SK-N-SH (cell line): ENCODE results near the gene ANKS1B. TPM values are rescaled to one million over a fixed set of nuclear protein-coding genes. Genes with fewer than 3 reads are reported as not detected.

Source experiments
- CTCF ChIA-PET: fragments of 300-600, 350-600 bp; formaldehyde crosslinking; extraction: SDS; loops from one replicate; lab custom pipeline; 2021; lab: Yijun Ruan, JAX
- POLR2A ChIA-PET: fragments of 350-600 bp; sonication (Branson Sonifier 250); formaldehyde crosslinking; extraction: SDS; loops from one replicate; lab custom pipeline; 2020; ENCODE audit warnings: antibody characterized with exemption, inconsistent platforms; lab: Yijun Ruan, JAX
- DNase-seq: peaks from one replicate; pipeline ENCODE4 v3.0.0; 2012
- H2AFZ ChIP-seq: fragments of 200-600 bp; sonication (generic); 2 replicates; pipeline ENCODE4 v1.8.1; 2016; ENCODE audit warnings: antibody characterized with exemption, mild to moderate bottlenecking, low read depth
- H3F3A ChIP-seq: fragments of 200-600 bp; sonication (generic); replicated peaks from 2 replicates; pipeline ENCODE3; 2016; ENCODE audit warnings: antibody characterized with exemption, mild to moderate bottlenecking; ENCODE audit not compliant: insufficient read depth
- H3K27ac ChIP-seq, 2 experiments: fragments of 200-500 bp in 1 of 2; fragments of 200-600 bp in 1 of 2; sonication (Bioruptor generic) in 1 of 2; sonication (generic), shearing (Covaris generic) in 1 of 2; 2 replicates each; pipeline versions ENCODE4 v1.5.1 to v1.6.1; 2014 to 2016; ENCODE audit warnings: low read depth in 2 of 2, inconsistent platforms in 1 of 2, low read length in 1 of 2, mild to moderate bottlenecking in 1 of 2, mixed read lengths in 1 of 2
- H3K27me3 ChIP-seq: fragments of 200-600 bp; sonication (generic), shearing (Covaris generic); 2 replicates; pipeline ENCODE4 v1.6.1; 2016; ENCODE audit warnings: mixed run types; ENCODE audit not compliant: insufficient read depth
- H3K36me3 ChIP-seq, 2 experiments: fragments of 200-500 bp in 1 of 2; fragments of 200-600 bp in 1 of 2; sonication (Bioruptor generic) in 1 of 2; sonication (generic) in 1 of 2; replicated peaks in 1 of 2; 2 replicates each; pipeline versions ENCODE3 to v1.5.1; 2014 to 2016; ENCODE audit warnings: low read length in 1 of 2, mild to moderate bottlenecking in 1 of 2; ENCODE audit not compliant: insufficient read depth in 2 of 2, control insufficient read depth in 1 of 2
- H3K4me1 ChIP-seq, 2 experiments: fragments of 200-500 bp in 1 of 2; fragments of 200-600 bp in 1 of 2; sonication (Bioruptor generic) in 1 of 2; sonication (generic), shearing (Covaris generic) in 1 of 2; 2 replicates each; pipeline versions ENCODE4 v1.5.1 to v1.6.1; 2014 to 2016; ENCODE audit warnings: low read depth in 1 of 2, low read length in 1 of 2, mixed run types in 1 of 2; ENCODE audit not compliant: insufficient read depth in 2 of 2, control insufficient read depth in 1 of 2
- H3K4me2 ChIP-seq: fragments of 200-600 bp; sonication (generic), shearing (Covaris generic); 2 replicates; pipeline ENCODE4 v1.6.1; 2017; ENCODE audit warnings: mixed run types
- H3K4me3 ChIP-seq, 2 experiments: fragments of 200-500 bp in 1 of 2; fragments of 200-600 bp in 1 of 2; sonication (Bioruptor generic) in 1 of 2; sonication (generic), shearing (Covaris generic) in 1 of 2; 2 replicates each; pipeline versions ENCODE4 v1.5.1 to v1.8.1; 2014 to 2016; ENCODE audit warnings: low read depth in 2 of 2, inconsistent platforms in 1 of 2, low read length in 1 of 2, mild to moderate bottlenecking in 1 of 2, mixed read lengths in 1 of 2, moderate library complexity in 1 of 2
- H3K79me2 ChIP-seq: fragments of 200-600 bp; sonication (generic); 2 replicates; pipeline ENCODE4 v1.8.1; 2017; ENCODE audit warnings: mild to moderate bottlenecking; ENCODE audit not compliant: insufficient read depth
- H3K9ac ChIP-seq: fragments of 200-600 bp; sonication (generic); 2 replicates; pipeline ENCODE4 v1.6.1; 2017; ENCODE audit warnings: mixed run types
- H3K9me2 ChIP-seq: fragments of 200-600 bp; sonication (generic); 2 replicates; pipeline ENCODE4 v1.6.1; 2017; ENCODE audit warnings: mixed run types
- H3K9me3 ChIP-seq: fragments of 200-600 bp; sonication (generic); 2 replicates; pipeline ENCODE4 v1.6.1; 2017; ENCODE audit warnings: mixed run types, mild to moderate bottlenecking, moderate library complexity
- H4K20me1 ChIP-seq: fragments of 200-600 bp; sonication (generic); 2 replicates; pipeline ENCODE4 v1.6.1; 2017; ENCODE audit warnings: mild to moderate bottlenecking, mixed run types; ENCODE audit not compliant: insufficient read depth
- CTCF ChIP-seq: fragments of 200-600 bp; sonication (generic); IDR thresholded peaks from 2 replicates; pipeline ENCODE4 v1.6.1; 2017; ENCODE audit warnings: antibody characterized with exemption, mild to moderate bottlenecking, moderate library complexity
- EP300 ChIP-seq, 2 experiments: IDR thresholded peaks; 2 replicates each; pipeline versions ENCODE4 v1.4.0 to v1.6.1; 2012; ENCODE audit warnings: borderline replicate concordance in 1 of 2, low read depth in 1 of 2, low read length in 1 of 2
- FOXM1 ChIP-seq: IDR thresholded peaks from 2 replicates; pipeline ENCODE4 v1.4.0; 2012; ENCODE audit warnings: low read depth, mild to moderate bottlenecking
- GABPA ChIP-seq: IDR thresholded peaks from 2 replicates; pipeline ENCODE4 v1.4.0; 2012; ENCODE audit warnings: low read depth, mild to moderate bottlenecking
- JUND ChIP-seq: IDR thresholded peaks from 2 replicates; pipeline ENCODE4 v1.4.0; 2012
- MAX ChIP-seq: IDR thresholded peaks from 2 replicates; pipeline ENCODE4 v1.4.0; 2012; ENCODE audit warnings: low read depth
- MEF2A ChIP-seq: IDR thresholded peaks from 2 replicates; pipeline ENCODE4 v1.4.0; 2012; ENCODE audit warnings: low read depth, borderline replicate concordance
- NFIC ChIP-seq: IDR thresholded peaks from 2 replicates; pipeline ENCODE4 v1.4.0; 2012; ENCODE audit warnings: borderline replicate concordance
- PBX3 ChIP-seq: IDR thresholded peaks from 2 replicates; pipeline ENCODE4; 2012
- POLR2AphosphoS5 ChIP-seq: IDR thresholded peaks from 2 replicates; pipeline ENCODE4 v1.6.1; 2012; ENCODE audit warnings: low read depth, low read length
- RAD21 ChIP-seq: IDR thresholded peaks from 2 replicates; pipeline ENCODE4 v1.6.1; 2012; ENCODE audit warnings: mild to moderate bottlenecking, low read length
- RXRA ChIP-seq: IDR thresholded peaks from 2 replicates; pipeline ENCODE4 v1.4.0; 2012; ENCODE audit warnings: low read depth, mild to moderate bottlenecking, borderline replicate concordance
- SMC3 ChIP-seq: IDR thresholded peaks from 2 replicates; pipeline ENCODE4 v1.6.1; 2012; ENCODE audit warnings: low read depth, low read length, improper control_type of control experiment
- TCF12 ChIP-seq: IDR thresholded peaks from 2 replicates; pipeline ENCODE4 v1.4.0; 2012
- TEAD4 ChIP-seq: IDR thresholded peaks from 2 replicates; pipeline ENCODE4 v1.4.0; 2012; ENCODE audit warnings: mild to moderate bottlenecking, borderline replicate concordance; ENCODE audit not compliant: insufficient read depth
- USF2 ChIP-seq: fragments of 150-350 bp; IDR thresholded peaks from 2 replicates; pipeline ENCODE4 v1.6.1; 2017; ENCODE audit warnings: antibody characterized with exemption, low read length, low read depth, borderline replicate concordance
- YY1 ChIP-seq: IDR thresholded peaks from 2 replicates; pipeline ENCODE4 v1.4.0; 2012; ENCODE audit warnings: low read depth, mild to moderate bottlenecking
- ZBTB33 ChIP-seq: IDR thresholded peaks from 2 replicates; pipeline ENCODE4 v1.4.0; 2012; ENCODE audit warnings: low read depth, borderline replicate concordance
- WGBS: methylation state at CpG from one replicate; pipeline ENCODE4 v1.1.6; 2017; ENCODE audit warnings: low lambda C conversion rate; 5-methylcytosine and 5-hydroxymethylcytosine counted together
- polyA plus RNA-seq, 3 experiments: library from polyadenylated mRNA; depleted of rRNA; stranded (reverse); fragments of >200 nt; gene quantifications; 2 replicates each; pipeline ENCODE4 v1.2.3, GENCODE V29; 2012

Gene ANKS1B
- polyA plus RNA-seq, 1 of the 3 experiments (the other 2 are of a cell fraction): 1.8 TPM

GRCh38 chr12:99911967-99912366 lies 72.8 kb downstream of the ANKS1B start:
- no peak for TF ChIP-seq JUND
- DNase-seq: no peak
- H2AFZ ChIP-seq: peak overlapping the region; percentile 72
- 75% methylated on average over 1 of the region's 1 CpG for WGBS
- peak overlapping the region in 1 of 2 experiments; percentile 20; a peak in 3 of 4 replicates for H3K4me3 ChIP-seq
- no peaks in the 10 kb centered on the region for H4K20me1 ChIP-seq
- peak overlapping the region; percentile 63 for H3K4me2 ChIP-seq
- H3K27ac ChIP-seq: peak overlapping the region; percentile 76 to 91; a peak in 3 of 4 replicates
- peaks cover 37% of the 10 kb centered on the region for H3F3A ChIP-seq
- H3K79me2 ChIP-seq: no peaks in the 10 kb centered on the region
- H3K4me1 ChIP-seq: peaks cover 5 to 27% of the 10 kb centered on the region in 2 experiments
- H3K9me2 ChIP-seq: no peaks in the 10 kb centered on the region
- H3K9ac ChIP-seq: no peak overlapping the region
- ChIA-PET CTCF (no interaction called here), POLR2A (no interaction called here)
- H3K36me3 ChIP-seq: no peaks in the 10 kb centered on the region
- H3K9me3 ChIP-seq: no peaks in the 10 kb centered on the region
- H3K27me3 ChIP-seq: no peaks in the 10 kb centered on the region

GRCh38 chr12:99911081-99911480 lies 73.7 kb downstream of the ANKS1B start:
- H3K4me2 ChIP-seq: peak overlapping the region; percentile 63
- ChIA-PET POLR2A (no interaction called here), CTCF (no interaction called here)
- no peak for DNase-seq
- peaks cover 33% of the 10 kb centered on the region for H3F3A ChIP-seq
- no peaks in the 10 kb centered on the region for H3K27me3 ChIP-seq
- H3K4me1 ChIP-seq: peaks cover 5 to 28% of the 10 kb centered on the region in 2 experiments
- H3K4me3 ChIP-seq: peak overlapping the region in 1 of 2 experiments; percentile 26; a peak in 1 of 4 replicates
- H3K9me3 ChIP-seq: no peaks in the 10 kb centered on the region
- 4% methylated on average over 3 of the region's 3 CpGs for WGBS
- H3K9ac ChIP-seq: peak overlapping the region; percentile 39; the same call in 1 of the 2 replicates
- no peaks in the 10 kb centered on the region for H3K79me2 ChIP-seq
- H4K20me1 ChIP-seq: no peaks in the 10 kb centered on the region
- H3K36me3 ChIP-seq: no peaks in the 10 kb centered on the region
- peak overlapping the region; percentile 72 for H2AFZ ChIP-seq
- peak overlapping the region; percentile 76 to 91 for H3K27ac ChIP-seq
- no peaks in the 10 kb centered on the region for H3K9me2 ChIP-seq
- peak; percentile 57; the same call in 1 of the 2 replicates for TF ChIP-seq POLR2AphosphoS5
- peak; percentile 94 for TF ChIP-seq TCF12
- peak; percentile 83 for TF ChIP-seq NFIC
- 0 out of 2 replicates have a peak, but pooled peaks have one; percentile 6 for TF ChIP-seq SMC3
- 0 out of 2 replicates have a peak, but pooled peaks have one; percentile 16 for TF ChIP-seq YY1
- TF ChIP-seq GABPA: no peak
- TF ChIP-seq MEF2A: peak; percentile 78; the same call in 1 of the 2 replicates
- TF ChIP-seq TEAD4: peak; percentile 85; the same call in 1 of the 2 replicates
- TF ChIP-seq JUND: peak; percentile 90
- no peak for TF ChIP-seq RAD21
- TF ChIP-seq FOXM1: no peak; the same call in 1 of the 2 replicates
- no peak for TF ChIP-seq ZBTB33
- TF ChIP-seq EP300 (IDR thresholded peaks at IDR 0.05; ENCODE audit: borderline replicate concordance in 1 of 2, low read depth in 1 of 2, low read length in 1 of 2): peak; percentile 36 to 91; a peak in 3 of 4 replicates
- no peak for TF ChIP-seq USF2
- TF ChIP-seq CTCF: peak; percentile 12; the same call in 1 of the 2 replicates
- no peak for TF ChIP-seq MAX
- TF ChIP-seq PBX3: peak; percentile 90
- peak; percentile 50; the same call in 1 of the 2 replicates for TF ChIP-seq RXRA
